Stimulated activated CD4-positive, alpha-beta T cell treated with anti-CD3 and anti-CD28 coated beads, Interleukin-12 subunit alpha, Interleukin-12 subunit beta, amount 100 ng/mL, for 24 hours (primary cell): ENCODE measurements around the gene SLC18A2.
"Not testable (repeated sequence)": the region's sequence is repeated elsewhere in the genome, so short reads cannot be mapped to it uniquely, and the experiment has no call there.

Experiments
- DNase-seq, 2 experiments: peaks; one replicate each; pipeline ENCODE4 v3.0.0-alpha.2; 2020; ENCODE audit warnings: low read depth in 2 of 2

The SLC18A2 gene

DNA sequence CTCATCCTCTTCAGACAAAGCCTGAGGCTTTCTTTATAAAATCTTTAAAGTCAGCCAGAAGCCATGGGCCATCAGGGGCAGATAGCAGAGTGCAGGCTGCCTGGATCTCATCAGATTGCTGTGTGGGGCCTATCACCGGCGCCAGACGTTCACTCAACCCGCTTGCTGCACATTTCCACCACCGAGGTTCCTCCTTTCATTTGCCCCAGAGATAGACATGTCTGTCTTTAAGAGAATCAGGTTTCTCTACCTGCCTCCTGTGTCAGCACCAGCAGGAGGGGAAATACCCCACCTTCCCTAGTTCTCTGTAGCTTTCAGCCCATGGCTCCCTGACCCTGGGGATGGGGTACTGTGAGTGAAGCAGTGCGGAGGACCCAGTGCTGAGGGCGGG lies 22.0 kb downstream of the SLC18A2 start:
- no peak for DNase-seq

DNA sequence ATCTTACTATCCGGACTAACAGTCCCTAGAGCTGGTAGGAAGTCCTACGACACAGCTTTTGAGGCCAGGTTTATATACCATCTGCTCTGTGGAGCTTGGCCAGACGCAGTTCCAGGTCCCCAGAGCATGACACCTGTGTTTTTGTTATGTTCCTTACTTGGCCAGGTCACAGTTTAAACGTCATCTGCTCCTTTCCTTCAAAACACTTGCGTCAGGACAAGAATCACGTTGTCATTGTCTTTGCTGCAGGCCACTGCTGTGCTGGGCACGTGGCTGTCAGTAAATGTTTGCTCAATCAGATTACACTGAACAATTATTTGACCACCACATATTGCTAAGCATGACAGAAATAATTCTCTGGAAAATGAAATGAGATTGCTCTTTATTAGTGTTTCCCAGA lies 23.9 kb downstream of the SLC18A2 start:
- DNase-seq: no peak

DNA sequence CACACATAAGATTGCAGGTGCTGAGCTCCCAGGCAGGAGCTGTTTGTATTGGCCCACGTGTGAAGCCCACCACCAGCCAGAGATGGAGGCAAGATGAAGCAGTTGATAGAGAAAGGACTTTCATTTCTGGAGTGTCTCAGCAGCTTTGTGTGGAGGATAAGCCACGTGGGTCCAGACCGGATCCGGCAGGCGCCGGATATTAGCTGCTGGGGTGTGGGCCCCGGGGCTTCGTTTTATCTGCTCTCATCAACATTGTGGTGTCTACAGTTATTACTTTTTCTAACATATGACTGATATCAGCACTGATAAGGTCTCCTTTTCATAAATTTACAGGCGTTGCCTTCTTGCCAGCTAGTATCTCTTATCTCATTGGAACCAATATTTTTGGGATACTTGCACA lies 25.5 kb downstream of the SLC18A2 start:
- DNase-seq: no peak

DNA sequence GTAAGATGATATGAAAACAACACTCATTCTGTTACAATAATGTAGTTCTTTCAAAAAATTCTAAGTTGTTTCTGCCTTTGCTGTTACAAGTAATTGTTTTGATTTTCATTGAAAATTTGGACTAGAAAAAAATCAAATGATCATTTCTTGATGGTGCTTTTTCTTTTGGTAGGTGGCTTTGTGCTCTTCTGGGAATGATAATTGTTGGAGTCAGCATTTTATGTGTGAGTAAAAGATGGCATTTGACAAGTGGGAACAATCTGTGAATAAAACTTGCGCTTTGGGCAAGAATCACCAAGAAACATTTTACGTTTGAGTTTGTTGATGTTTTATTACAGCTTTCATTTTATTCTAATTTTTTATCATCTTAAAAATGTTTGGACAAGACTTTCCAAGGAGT lies 25.9 kb downstream of the SLC18A2 start:
- no peak for DNase-seq

DNA sequence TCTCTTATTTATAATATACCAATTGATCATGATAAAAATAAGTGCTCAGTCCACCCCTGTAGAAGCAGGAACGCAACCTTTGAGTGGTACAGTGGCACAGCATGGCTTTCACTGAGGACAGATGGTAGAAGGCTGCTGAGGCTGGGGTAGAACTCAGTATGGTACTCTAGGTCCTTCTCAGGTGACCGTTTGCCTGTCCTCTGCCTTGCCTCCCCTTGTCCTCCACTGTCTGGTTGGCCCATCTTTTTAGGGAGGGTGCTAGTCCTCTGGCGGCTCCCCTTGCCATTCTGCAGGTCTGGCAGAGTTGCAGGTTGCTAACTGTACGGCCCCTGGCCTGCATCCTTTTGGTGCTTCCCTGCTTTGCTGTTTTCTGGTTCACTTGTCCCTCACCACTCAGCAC lies 27.3 kb downstream of the SLC18A2 start:
- DNase-seq: no peak

DNA sequence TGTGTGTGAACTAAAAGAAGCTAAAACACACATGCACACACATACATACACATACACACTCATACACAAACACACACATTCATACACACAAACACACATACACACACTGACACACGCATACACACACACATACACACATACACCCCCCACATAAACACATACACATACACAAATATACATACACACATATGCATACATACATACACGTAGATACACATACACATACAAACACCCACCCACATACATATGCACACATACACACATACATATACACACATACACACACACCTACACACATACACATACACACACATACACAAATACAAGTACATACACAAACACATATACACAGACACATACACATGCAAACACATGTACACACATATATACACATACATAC lies 28.0 kb downstream of the SLC18A2 start:
- no peak for DNase-seq

DNA sequence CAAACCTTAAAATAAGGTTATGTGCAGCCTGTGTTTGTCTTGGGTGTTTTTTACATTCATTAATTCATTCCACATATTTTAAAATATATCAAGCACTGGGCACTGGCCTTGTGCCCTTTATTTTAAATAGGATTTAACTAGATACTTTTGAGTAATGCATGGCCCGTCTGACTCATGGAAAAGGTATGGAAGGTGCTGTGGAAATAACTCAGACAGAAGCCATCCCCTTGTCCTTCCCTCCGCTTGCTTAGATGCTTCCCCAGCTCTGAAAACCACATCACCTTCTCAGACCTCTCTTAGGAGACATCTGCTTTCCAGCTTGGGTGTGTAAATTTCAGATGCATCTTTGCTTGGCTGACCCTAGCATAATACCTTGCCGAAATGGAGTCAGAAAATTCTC lies 30.5 kb downstream of the SLC18A2 start:
- no peak for DNase-seq

DNA sequence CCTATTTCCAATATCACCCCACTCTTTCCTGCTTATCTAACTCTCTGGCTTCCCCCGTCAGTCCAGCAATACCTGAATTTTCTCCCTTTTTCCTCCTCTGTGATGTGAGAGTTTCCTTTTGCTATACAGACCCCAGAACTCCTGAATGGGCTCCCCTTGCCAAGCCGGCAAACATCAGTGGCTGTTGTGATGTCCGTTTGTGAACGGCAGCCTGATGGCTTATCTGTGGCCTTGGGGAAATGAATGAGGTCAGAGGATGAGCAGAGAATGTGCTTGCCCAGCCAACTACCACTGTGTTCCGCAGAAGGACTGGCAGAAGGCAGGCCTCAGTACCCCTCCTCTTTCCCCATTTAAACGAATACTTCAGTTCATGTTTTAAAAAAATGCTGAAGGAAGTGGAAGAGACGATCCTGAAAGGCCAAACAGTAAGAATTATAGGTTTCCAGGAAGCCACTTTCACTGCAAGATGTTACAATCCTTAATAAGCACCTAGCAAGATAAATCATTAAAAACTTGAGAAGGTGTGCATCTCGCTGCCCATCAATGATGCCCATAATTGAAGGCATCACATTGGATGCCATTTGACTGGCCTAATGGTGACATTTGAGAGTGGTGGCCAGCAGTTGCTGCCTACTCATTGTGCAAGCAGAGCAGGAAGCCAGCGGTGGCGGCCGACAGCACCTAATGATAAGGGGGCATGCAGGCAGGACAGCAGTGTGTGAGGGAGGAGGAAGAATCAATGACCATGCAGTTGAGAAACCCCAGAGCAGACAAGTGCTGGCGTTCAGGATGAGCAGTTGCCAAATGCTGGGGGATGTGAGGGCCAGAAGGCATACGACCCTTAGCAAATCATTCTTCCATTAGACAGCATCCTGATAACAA lies 31.5 kb downstream of the SLC18A2 start:
- DNase-seq: no peak

DNA sequence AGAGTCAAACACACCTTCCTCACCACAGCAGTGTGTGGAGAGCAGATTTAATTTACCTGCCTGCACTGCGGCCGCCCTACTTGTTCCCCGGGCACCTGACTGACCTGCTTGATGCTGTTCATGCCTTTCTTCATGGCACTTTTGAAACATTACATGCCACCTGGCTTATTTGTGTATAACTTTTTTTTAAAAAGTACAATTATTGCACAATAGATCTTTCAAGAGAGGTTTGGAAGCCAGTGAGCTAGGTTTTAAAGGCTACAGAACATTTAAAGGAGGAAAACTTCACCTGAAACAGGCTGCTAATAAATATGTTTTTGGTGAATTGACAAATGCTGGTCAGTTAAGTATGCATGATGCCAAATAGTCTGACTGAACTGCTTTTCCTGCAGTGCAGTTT lies 33.1 kb downstream of the SLC18A2 start:
- DNase-seq: no peak

DNA sequence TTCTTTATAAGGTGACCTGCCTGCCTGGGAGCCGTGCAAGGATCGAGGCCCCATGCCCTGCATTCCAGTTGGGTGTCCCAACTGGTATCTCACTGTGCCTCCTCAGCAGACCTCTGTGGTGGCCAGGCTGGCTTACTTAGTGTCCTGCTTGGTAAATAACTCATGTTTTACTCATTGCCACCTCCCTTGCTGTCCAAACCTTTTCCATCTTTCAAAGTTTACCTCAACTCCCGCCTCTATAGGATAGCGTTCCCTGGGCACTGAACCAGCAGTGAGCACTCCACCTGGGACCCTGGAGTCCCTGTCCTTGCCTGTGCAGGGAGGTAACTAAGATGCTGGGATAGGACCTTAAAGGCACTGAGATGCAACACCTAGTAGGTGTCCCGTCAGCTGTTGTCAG lies 33.6 kb downstream of the SLC18A2 start:
- no peak for DNase-seq

DNA sequence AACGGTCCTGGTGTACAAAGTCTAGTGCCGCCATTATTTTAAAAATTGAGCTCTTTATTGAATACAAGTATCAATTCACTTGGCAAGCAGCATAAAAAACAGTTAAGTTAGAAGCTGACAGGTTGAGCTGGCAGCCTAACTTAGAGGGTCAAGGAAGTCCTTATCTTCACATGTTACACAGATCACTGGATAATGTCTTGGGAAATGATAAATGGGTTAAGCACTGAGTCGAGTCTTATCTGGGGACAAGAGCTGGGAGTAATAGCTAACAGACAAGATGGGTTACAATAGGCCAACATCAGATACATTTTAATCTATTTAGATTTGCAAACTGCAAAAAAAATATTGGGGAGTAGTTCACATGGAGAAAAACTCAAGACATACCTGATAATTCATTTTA lies 34.2 kb downstream of the SLC18A2 start:
- DNase-seq: no peak

DNA sequence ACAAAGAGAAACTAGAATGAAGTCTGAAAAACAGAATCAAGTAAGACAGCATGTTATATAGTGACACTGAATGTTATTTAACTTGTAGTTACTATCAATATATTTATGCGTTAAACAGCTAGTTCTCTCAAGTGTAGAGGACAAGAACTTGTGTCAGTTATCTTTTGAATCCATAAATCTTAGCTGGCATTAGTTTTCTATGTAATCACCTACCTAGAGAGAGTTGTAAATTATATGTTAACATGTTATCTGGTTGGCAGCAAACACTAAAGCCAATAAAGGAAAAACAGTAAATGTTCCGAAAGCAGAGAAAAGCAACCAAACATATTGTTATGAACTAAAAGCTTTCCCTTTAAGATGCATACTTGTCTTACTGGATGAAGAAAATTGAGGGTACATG lies 36.8 kb downstream of the SLC18A2 start:
- DNase-seq: no peak

DNA sequence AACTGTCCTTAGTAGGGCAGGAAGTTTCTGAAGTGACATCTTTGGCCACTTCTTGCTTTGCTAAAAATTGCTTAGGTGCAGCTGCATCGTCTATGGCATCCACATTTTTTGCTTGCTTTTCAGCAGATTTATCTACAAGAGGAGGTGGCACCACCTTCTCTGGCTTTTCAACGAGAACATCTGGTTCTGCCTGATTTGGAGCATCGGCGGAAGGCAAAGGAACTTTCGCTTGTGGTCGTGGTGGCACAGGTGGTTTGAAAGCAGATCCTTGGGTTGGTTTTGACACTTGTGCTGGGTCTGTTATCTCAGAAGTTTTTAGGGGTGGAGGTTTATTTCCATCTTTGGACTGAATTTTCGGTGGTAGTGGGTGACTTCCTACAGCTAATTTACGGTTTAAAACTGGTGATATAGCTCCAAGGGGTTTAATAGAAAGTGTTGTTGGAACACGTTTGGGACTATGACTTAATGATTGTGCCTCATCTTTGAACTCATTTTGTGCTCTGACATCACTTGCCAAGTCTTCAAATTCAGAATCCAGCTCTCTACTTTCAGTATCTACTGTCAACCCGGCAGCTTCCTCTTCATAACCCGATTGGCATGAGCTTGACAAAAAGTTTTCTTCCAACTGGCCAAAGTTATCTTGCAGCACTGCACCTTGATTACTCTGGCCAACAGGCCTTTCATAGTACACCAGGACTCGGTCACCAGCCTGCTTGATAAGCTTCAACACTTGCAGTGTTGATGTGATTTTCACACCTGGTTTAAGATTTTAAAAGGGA lies 44.0 kb downstream of the SLC18A2 start:
- DNase-seq: no peak

DNA sequence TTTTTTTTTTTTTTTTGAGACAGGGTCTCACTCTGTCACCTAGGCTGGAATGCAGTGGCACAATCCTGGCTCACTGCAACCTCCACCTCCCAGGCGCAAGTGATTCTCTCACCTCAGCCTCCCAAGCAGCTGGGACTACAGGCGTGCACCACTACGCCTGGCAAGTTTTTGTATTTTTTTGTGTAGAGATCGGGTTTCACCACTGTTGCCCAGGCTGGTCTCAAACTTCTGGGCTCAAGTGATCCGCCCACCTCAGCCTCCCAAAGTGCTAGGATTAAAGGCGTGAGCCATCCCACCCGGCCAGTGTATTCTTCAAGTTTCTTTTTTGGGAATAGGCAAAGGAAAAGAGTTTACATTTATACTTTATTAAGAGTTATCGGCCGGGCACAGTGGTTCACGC lies 50.0 kb downstream of the SLC18A2 start:
- not testable (repeated sequence) for DNase-seq

DNA sequence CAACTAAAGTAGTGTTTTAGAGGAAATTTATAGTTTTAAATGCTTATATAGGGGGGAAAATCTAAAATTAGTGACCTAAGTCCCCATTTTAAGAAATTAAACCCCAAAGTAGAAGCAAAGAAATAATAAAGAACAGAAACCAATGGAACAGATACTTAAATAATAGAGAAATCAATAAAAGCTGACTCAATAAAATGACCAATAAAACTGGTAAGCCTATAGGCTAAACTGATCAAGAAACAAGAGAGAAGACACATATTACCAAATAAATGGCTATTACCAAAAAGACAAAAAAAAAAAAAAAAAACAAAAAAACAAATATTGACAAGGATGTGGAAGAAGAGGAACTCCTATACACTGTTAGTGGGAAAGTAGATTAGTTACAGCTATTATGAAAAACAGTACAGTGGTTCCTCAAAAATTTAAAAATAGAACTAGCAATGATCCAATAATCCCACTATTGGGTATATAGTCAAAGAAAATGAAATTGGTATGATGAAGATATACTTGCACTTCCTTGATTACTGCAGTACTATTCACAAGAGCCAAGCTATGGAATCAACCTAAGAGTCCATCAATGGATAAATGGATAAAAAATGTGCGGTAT lies 53.2 kb downstream of the SLC18A2 start:
- no peak for DNase-seq

DNA sequence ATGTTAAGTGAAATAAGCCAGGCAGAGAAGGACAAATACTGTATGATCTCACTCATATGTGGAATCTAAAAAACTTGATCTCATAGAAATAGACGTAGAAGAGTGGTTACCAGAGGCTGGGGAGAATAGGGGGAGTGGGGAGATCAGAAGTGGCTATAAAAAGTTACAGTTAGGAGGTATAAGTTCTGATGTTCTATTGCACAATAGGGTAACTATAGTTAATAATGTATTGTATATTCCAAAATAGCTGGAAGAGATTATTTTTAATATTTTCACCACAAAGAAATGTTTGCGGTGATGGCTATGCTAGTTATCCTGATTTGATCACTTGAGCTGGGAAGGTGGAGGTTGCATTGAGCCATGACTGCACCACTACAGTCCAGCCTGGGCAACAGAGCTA lies 53.8 kb downstream of the SLC18A2 start:
- no peak for DNase-seq

DNA sequence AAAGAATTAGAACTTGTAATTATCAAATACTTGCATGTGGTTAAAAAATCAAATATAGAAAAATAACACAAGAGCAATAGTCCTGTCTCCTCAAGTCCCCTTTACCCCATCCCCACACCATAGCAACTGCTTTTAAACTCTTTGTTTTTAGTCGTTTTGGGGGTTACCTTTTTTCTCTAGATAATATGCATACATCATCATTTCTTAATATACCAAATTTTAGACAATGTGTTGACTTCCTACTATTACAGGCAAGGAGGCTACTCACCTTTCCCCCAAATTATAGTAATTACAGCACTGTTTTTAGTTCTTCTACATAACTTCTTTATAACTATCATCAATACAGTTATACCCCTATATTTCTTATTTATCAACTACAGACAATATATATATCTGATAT lies 57.3 kb downstream of the SLC18A2 start:
- DNase-seq: no peak

DNA sequence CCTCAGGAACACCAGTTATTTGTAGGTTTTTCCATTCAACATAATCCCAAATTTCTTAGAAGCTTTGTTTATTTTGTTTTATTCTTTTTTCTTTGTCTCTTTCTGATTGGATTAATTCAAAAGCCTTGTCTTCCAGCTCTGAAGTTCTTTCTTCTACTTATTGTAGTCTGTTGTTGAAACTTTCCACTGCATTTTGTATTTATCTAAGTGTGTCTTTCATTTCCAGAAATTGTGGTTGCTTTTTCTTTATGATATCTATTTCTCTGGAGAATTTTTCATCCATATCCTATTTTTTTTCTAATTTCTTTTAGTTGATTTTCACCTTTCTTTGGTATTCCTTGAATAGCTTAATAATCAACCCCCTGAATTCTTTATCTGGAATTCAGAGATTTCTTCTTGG lies 58.5 kb downstream of the SLC18A2 start:
- DNase-seq: no peak

DNA sequence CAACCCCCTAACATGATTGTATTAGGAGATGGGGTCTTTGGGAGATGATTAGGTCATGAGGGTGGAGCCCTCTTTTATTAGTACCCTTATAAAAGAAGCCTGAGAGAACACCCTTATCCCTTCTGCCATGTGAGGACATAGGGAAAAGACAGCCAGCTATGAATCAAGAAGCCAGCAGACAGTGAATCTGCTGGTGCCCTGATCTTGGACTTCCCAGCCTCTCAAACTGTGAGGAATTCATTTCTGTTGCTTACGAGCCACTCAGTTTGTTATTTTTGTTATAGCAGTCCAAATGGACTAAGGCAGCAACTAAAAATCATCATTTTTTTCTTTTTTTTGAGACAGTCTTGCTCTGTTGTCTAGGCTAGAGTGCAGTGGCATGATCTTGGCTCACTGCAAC lies 59.8 kb downstream of the SLC18A2 start:
- DNase-seq: no peak

DNA sequence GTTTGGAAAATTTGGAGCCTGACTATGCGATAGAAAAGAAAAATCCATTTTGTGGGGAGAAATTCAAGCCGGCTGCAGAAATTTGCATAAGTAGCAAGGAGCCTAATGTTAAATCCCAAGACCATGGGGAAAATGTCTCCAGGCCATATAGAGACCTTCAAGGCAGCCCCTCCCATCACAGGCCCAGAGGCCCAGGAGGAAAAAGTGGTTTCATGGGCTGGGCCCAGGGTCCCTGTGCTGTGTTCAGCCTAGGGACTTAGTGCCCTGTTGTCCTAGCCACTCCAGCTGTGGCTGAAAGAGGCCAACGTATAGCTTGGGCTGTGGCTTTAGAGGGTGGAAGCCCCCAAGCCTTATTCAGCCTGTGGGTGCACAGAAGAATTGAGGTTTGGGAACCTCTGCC lies 62.5 kb downstream of the SLC18A2 start:
- DNase-seq: not testable (repeated sequence)

DNA sequence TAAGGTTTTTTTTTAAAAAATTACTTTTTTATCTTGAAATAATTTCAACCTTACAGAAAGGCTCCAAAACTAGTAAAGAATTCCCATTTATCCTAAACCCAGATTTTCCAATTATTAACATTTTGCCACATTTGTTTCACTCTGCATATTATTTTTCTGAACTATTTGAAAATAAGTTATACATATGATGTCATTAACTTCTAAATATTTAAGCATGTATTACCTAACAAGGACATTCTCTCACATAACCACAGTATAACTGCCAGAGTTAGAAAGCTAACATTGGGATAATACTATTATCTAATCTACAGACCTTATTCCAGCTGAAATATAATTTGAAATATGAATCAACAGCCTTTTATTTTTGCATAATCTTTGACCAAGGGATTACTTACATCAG lies 65.8 kb downstream of the SLC18A2 start:
- DNase-seq: no peak

DNA sequence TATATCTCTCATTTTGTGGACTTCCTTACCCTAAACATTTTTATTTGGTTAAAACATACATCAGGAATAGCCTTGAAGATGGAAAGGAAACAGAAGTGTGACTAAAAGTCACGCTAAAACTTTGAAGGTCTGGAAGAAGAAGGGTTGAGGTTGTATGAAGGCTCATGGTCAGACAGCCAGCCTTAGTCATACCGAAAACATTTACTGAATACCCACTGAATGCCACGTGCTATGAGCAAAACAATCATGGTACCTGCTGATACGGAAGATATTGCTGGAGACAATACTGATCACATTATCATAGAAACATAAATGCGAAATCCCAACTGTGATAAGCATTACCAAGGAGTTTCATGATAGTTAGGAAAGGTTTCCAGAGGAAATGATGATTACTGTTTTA lies 70.3 kb downstream of the SLC18A2 start:
- no peak for DNase-seq

DNA sequence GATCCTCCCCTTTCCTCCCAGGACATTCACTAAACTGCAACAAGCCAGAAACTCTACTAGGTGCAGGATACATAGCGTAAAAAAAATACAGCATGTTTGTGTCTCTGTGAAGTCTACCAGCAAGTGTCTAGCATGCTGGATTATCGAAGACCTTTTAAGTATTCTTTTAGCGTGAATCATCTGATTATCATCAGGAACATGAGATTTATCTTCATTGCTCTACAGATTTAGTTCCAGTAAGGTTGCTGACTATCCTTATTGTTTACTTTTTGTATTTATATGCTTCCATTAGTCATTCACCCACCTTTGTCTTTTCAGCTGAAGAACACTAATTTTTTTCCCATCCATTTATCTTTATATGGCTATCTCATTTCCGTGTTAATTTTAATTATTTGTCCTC lies 71.5 kb downstream of the SLC18A2 start:
- DNase-seq: no peak
